Left hindlimb (tissue), 1 donor: ENCODE measurements around the gene ANKRD9.
A peak's percentile ranks its signal among the peaks of the same experiment; 100 is the strongest.
"Not testable (repeated sequence)": the region's sequence is repeated elsewhere in the genome, so short reads cannot be mapped to it uniquely, and the experiment has no call there.

ENCODE experiments used
- DNase-seq: peaks from one replicate; pipeline ENCODE4 v3.0.0-alpha.2; 2018

Gene ANKRD9

GRCh38 chr14:102509746-102510615 lies at the start of gene ANKRD9:
Gene ANKRD9, minus strand, starts transcription at chr14:102509776. Its CDS starts 1,887 bp downstream, at chr14:102507889.
- DNase-seq = peak; percentile 96

DNA sequence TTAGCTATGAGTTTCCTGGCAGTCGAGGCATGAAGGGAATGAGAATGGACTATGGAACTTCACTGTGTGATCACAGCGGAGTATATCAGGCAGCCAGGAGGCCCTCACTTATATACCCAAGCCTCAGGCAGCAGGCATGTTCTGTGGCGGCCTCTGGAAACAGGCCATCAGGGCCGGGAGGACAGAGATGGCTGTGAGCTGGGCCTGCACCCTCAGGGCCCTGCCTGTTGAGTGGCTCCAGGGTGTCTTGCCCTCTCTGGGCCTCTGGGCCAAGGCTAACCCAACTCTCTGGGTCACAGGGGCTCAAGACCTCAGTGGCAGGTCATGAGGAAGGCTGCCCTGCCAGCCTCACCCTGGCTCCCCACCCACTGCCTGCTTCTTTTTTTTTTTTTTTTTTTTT lies 49.0 kb upstream of the ANKRD9 start:
- no peak for DNase-seq

DNA sequence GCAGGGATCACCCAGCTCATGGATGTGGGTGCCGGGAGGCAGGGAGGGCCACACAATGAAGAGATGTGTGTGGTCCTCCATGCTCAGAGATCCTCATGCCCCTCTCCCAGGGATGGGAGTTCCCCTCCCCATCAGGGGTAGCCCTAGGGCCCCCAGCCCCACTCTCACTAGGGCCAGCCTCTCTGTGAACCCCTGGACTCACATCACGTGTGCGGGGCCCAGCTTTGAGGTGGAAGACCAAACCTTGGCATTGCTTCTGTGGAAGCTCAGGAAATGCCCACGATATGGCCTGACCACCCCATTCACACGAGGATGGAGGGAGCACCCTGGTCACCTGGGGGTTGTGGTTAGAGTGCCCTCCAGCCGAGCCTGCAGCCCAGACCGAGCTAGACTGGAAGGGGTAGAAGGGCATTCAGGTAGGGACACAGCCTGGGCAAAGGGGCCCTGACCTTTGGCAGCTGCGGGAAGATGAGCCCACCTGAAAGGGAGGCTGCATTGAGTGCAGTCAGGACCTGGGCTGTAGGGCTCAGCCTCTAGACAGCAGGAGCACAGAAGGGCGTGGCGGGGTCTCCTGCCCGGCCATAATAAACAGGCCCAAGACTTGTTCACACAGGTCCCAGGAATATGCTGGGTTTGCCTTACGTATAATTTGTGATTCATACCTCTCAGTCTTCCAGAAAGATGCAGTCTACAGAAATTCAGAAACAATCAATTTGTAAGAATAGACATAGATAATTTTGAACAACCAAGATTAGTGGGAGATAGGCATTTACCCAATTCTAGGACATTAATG lies 48.1 kb upstream of the ANKRD9 start:
- no peak for DNase-seq

DNA sequence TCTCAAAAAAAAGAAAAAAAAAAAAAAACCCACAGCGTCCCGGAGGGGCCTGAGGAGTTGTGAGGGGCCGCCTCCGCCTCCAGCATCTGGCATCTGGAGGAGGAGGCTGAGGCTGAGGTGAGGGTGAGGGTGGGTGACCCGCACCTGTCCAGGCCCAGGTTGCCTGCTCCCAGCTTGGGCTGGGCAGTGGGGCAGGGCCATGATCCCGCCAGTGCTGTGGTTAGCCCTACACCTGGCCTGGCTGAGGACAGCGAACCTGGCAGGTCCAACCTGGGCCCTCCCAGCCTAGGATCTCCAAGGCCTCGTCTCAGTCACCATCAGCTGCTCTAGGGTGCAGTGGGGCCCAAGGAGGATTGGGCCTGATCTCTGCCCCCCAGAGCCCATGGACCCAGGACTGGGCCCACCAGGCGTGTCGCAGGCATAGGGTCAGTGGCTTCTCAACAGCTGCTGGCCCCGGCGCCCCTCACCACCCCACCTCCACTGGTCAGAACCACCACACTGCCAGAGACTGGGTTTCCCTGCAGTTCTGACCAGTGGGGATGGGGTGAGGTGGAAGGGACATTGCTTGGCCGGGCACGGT lies 46.6 kb upstream of the ANKRD9 start:
- no peak for DNase-seq

DNA sequence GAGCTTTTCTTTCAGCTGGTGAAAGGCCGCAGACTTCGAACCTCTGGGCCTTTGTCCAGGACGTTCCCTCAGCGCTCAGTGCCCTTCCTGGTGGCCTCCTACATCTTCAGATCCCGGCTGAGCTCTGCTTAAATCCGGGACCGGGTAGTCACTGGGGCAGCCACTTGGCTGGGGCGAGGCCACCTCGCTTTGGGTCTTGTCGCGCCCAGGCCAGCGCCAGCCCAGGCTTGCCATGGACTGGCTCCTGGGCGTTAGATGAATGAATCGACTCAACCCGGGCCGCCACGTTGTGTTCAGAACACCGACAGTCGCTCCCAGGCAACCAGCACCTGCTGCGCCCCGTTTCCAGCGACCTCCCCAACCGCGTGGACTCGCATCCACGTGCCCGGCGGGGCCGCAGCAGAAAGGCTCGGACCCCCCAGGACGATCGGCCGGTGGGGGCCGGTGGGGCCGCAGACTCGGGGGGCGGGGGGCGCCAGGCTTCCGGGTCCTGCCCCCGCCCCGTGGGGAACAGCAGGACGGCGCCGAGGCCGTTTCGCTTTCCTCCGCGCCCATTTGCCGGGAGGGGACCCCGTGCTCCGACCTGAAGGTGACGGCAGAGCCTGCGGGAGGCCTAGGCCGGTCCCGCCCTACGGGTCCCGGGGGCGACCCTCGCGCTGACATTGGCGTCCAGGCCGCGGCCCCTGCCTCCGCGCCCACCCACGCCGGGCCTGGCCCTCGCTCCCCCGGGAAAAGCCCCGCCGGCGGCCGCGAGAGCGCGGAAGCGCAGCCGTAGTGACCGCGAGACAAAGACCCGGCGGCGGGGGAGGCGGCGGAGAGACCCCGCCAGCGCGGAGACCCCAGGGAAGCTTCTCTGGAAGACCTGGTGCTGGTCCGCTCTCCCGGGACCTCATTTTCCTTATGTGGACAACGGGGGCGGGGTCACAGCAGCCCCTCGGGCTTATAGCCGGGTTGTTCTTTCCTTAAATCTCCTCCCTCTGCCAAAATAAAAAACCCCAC lies 45.5 kb upstream of the ANKRD9 start:
- no peak for DNase-seq

DNA sequence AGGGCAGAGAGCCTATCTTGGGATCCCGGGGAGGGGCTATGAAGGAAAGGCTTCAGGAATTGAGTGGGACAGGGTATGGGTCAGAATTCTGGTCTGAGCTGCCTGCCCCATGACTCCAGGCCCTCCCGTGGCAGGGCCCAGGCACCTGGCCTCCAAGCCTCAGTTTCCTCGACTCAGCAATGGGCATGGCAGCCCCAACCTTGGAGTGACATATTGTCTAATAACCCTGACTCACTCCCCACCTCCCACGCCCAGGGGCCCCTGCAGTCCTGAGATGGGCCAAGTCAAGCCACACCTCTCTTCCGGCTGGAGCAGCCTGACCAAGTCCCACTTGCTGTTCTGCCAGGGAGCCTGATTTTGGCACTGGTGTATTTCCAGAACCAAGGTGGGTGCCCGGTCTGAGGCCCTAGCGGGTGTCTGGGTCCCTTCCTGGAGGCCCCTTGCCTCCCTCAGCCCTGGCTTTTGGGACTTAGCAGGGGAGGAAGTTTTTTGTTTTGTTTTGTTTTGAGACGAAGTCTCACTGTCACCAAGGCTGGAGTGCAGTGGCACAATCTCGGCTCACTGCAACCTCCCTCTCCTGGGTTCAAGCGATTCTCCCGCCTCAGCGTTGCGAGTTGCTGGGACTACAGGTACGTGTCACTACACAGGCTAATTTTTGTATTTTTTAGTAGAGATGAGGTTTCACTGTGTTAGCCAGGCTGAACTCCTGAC lies 42.6 kb upstream of the ANKRD9 start:
- no peak for DNase-seq

DNA sequence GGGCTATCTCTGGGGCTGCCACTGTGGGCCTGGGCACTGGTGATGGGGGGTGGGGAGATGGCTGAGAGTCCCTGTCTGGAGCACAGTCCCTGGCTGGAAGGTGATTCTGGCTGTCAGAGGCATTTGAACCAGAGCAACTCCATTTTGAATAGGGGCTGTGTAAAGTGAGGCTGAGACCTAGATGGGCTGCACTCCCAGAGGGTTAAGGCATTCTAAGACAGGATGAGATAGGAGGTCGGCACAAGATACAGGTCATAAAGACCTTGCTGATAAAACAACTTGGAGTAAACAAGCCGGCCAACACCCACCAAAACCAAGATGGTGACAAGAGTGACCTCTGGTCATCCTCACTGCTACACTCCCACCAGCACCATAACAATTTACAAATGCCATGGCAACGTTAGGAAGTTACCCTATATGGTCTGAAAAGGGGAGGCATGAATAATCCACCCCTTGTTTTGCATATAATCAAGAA lies 41.4 kb upstream of the ANKRD9 start:
- DNase-seq = not testable (repeated sequence)

- no peak for DNase-seq
Observed at GRCh38 chr14:102548616-102549240, 39.2 kb upstream of the ANKRD9 start.

- DNase-seq = peak; percentile 64
Observed at GRCh38 chr14:102545461-102546265, 36.1 kb upstream of the ANKRD9 start.

DNA sequence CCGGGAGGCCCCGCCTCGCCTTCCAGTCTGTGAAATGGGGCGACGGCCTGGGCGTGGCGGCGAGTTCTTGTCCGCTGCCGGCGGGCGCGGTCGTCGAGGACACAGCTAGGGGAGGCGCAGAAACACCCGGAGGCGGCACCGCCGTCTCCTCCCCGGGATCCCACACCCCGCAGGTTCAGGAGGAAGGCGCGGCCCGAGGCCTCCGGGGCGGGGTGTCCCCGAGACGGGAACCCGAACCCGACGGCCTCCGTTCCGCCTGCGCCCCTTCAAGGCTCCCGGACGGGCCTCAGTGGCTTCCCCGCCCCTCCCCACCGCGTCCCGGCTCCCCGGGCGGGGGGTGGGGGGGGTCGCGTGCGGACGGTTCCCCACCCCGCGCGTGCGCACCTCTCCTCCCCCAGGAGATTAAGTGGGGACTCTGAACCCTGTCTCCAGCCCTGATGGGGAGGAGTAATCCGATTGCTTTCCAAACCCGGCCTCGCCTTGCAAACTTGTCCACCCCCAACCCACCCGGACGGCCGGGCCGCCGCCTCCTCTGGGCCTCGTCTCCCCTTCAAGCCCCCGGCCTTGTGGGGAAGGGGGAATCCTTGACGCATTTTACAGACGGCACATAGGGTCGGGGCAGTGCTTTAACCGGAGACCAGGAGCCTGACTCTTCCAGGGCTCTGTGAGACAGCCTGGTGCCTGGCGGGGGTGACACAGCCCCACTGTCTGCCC lies 35.3 kb upstream of the ANKRD9 start:
- peak; percentile 58 for DNase-seq

GRCh38 chr14:102544046-102544746 lies 34.6 kb upstream of the ANKRD9 start:
- peak; percentile 85 for DNase-seq

DNA sequence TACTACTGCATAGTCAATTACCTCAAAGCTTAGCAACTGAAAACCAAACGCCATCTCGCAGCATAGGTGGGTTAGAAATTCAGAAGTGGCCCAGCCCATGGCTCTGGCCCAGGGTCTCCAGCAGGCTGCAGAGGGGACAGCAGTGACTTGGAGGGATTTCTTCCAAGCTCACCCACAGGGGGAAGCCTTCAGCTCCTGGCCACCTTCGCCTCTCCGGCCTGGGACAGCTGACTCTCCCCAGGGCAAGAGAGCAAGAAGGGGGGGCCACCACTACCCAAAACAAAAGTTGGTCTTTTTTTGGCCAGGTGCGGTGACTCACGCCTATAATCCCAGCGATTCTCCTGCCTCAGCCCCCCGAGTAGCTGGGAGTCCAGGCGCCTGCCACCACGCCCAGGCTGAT lies 32.2 kb upstream of the ANKRD9 start:
- no peak for DNase-seq

DNA sequence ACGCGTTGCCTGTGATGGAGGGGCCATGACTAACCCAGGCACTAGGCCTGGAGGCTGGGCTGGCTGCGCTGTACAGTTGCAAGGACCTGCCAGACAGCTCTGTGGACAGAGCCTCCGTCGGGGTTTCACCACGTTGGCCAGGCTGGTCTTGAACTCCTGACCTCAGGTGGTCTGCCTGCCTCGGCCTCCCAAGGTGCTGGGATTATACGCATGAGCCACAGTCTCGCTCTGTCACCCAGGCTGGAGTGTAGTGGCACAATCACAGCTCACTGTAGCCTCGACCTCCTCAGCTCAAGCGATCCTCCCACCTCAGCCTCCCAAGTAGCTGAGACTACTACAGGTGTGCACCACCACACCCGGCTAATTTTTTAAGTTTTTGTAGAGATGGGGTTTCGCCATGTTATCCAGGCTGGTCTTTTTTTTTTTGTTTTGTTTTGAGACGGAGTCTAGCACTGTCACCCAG lies 31.5 kb upstream of the ANKRD9 start:
- not testable (repeated sequence) for DNase-seq

DNA sequence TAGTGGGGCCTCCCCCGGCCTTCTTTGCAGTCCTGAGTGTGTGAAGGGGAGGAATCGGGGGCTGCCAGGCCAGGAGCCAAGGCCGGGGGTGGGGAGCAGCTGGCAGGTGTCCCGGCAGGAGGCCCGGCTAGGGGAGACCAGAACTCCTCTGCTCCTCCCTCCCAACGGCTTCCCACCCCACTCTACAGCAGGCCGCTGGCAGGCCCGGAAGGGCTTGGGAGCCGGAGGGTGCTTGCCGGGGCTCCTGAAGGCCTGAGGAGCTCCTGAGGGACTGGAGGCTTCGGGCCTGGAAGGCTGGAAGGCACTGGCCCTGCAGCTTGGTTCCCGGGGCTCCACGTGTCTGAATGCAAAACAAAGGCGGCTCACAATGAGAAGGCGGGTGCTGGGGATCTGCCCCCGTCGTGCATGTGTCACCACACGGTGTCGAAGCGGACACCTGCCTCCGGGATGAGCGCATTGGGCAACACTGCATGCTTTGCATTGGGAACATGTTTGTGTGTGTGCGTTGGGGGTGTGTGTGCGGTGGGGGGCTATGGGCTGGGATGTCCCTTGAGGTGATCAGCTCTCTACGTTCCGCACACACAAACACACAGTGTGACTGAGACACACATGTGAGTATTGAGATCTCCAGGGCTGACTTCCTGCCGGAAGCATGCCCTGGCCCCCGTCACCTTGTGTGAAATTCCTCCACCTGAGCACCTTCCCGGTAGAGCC lies 30.9 kb upstream of the ANKRD9 start:
- DNase-seq = peak; percentile 90

DNA sequence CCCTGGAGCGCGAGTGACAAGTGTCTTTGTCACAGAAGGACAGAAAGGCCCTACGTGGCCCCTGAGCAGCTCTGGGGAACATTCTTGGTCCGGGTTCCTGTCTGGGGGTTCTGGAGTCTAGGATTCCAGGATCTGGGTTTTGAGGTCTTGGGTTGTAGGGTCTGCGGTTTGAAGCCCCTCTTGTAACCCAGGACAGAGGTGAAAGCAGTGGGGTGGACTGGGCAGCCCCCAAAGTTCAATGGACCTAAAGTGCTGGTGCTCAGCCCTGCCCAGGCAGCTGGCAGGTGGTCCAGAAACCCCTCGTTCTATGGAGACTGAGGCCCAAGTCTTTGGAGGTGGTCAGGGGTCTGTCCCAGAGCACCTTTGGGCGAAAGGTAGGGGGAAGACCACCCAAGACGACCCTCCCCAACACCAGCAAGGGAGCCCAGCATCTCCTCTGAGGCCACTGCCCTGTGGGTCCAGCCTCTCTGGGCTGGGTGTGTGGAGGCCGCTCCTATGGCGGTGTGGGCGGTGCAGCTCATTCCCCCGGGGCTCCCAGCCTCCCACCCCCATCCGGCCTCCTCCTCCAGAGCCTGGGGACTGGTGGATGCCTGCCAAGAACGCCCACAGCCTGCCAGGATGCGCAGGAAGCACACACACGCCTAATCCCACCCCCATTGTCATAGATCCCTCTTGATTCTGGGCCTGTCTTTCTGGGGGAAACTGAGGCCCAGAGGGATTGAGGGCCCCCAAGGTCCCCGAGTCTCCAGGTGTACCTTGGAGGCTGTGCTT lies 30.2 kb upstream of the ANKRD9 start:
- peak; percentile 88 for DNase-seq

- DNase-seq = no peak
Observed at GRCh38 chr14:102538602-102539543, 29.3 kb upstream of the ANKRD9 start.
